ENCODE data around the gene ARHGEF16. TPM values are rescaled to one million over a fixed set of nuclear protein-coding genes. Genes with fewer than 3 reads are reported as not detected.

ARHGEF16 gene
- total RNA-seq, 1 donor from 2014 or later = not detected

DNA sequence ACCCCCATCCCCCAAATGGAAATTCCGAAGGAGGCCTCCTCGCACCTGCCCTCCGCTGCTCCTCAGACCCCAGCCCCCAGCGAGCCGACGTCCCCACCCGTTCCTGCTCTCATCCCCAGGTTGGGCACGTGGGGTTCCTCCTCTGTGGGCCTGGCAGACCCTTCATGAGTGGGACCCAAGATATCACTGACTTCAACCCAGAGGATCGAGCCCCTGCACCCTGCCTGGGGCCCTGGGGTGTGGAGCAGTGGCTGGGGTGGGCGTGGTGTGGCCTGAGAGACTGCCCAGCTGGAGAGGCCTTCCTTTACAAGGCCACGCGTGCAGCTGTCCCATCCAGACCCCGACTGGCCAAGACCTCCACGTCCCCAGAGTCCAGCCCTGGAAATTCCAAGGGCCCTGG lies 17.6 kb upstream of the ARHGEF16 start:
- Histone ChIP-seq H3K9me3 (no peaks in the 10 kb centered on the region), H3K4me1 (no peaks in the 10 kb centered on the region), H3K27ac (no peak overlapping the region), H3K4me3 (no peak overlapping the region), H3K36me3 (peaks cover 24 to 36% of the 10 kb centered on the region in 2 donors), H3K27me3 (no peaks in the 10 kb centered on the region)
- intact Hi-C loops (cut with DNase I) = no loop called here
- TF ChIP-seq, protein P1, sequence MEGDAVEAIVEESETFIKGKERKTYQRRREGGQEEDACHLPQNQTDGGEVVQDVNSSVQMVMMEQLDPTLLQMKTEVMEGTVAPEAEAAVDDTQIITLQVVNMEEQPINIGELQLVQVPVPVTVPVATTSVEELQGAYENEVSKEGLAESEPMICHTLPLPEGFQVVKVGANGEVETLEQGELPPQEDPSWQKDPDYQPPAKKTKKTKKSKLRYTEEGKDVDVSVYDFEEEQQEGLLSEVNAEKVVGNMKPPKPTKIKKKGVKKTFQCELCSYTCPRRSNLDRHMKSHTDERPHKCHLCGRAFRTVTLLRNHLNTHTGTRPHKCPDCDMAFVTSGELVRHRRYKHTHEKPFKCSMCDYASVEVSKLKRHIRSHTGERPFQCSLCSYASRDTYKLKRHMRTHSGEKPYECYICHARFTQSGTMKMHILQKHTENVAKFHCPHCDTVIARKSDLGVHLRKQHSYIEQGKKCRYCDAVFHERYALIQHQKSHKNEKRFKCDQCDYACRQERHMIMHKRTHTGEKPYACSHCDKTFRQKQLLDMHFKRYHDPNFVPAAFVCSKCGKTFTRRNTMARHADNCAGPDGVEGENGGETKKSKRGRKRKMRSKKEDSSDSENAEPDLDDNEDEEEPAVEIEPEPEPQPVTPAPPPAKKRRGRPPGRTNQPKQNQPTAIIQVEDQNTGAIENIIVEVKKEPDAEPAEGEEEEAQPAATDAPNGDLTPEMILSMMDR (IDR thresholded peaks at IDR 0.05) = no peak
- no peak for DNase-seq (ENCODE audit: low spot score in 2 of 2)

- peaks cover 13 to 20% of the 10 kb centered on the region in 2 donors for H3K36me3 ChIP-seq
- no peaks in the 10 kb centered on the region for H3K27me3 ChIP-seq
- no peaks in the 10 kb centered on the region for H3K9me3 ChIP-seq
- H3K4me1 ChIP-seq = no peaks in the 10 kb centered on the region
- H3K4me3 ChIP-seq = no peak overlapping the region
- TF ChIP-seq, protein P1 (IDR thresholded peaks at IDR 0.05) = no peak
- no peak for DNase-seq (ENCODE audit: low spot score in 2 of 2)
- no peak overlapping the region for H3K27ac ChIP-seq
- intact Hi-C loops (cut with DNase I) = no loop called here
These were observed 15.7 kb upstream of the ARHGEF16 start for GRCh38 chr1:3438661-3439180.

DNA sequence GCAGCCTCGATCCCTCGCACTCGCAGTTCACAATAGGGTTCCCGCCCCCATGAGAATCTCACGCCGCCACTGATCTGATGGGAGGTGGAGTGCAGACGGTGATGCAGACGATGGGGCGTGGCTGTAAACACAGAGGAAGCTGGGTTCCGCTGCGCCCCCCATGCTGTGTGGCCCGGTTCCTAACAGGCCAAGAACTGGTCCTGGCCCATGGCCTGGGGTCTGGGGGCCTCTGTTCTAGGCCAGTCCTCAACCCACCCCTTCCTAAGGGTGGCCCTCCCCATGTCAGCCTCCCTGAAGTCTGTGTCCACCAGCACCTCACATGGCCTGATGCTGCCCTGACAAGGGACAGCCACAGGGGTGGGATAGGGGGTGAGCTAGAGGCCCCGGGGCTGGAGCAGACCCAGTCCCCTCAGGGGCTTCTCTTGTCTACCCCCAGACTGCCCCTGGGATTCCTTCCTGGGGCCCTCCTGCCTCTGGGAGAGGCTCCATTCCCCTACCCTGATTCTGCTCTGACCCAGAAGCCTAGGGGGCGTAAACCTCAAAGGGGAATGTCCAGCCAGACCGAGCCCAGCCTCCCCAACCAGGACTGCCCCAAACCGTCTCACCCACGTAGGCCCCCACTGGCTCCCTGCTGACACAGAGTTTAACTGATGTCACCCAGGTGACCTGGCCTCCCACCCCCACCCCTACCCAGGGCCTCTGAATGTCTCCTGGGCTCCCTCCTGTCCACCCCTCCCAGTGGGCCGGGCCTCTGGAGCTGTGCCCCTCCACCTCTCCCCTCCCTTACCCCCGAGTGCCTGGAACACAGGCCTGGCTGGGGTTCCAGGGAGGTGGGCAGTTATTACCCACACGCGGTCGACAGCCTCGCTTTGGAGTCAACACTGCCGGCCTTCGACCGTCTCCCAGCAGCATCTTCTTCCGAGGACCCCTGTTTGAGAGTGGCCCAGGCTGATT lies 14.8 kb upstream of the ARHGEF16 start:
- Histone ChIP-seq H3K4me3 (no peak overlapping the region), H3K4me1 (no peaks in the 10 kb centered on the region), H3K27me3 (no peaks in the 10 kb centered on the region), H3K27ac (no peak overlapping the region), H3K9me3 (no peaks in the 10 kb centered on the region), H3K36me3 (peaks cover 6 to 11% of the 10 kb centered on the region in 2 donors)
- intact Hi-C loops (cut with DNase I) = no loop called here
- DNase-seq (ENCODE audit: low spot score in 2 of 2) = no peak
- TF ChIP-seq, protein P1 (IDR thresholded peaks at IDR 0.05) = no peak

DNA sequence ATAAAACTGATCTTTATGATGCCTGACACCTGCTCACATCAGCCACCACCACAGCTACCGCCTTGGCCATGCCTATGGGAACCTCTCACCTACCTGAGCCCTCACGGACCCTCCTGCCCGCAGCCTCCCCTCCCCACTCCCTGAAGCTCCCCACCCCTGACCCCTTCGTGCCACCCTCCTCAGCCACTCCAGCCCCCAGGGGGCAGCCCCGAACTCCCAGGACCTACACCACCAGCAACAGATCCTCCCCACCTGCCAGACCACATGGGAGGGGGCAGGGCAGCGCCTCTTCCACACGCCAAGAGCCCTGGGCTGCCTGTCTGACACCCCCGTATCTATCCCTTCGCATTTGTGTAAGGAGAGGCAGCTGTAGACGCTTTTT lies 14.2 kb upstream of the ARHGEF16 start:
- Histone ChIP-seq H3K4me3 (no peak overlapping the region), H3K4me1 (no peaks in the 10 kb centered on the region), H3K27me3 (no peaks in the 10 kb centered on the region), H3K36me3 (peaks cover 3 to 7% of the 10 kb centered on the region in 2 donors), H3K9me3 (no peaks in the 10 kb centered on the region), H3K27ac (no peak overlapping the region)
- TF ChIP-seq, protein P1 (IDR thresholded peaks at IDR 0.05) = no peak
- no peak for DNase-seq (ENCODE audit: low spot score in 2 of 2)
- intact Hi-C loops (cut with DNase I) = no loop called here

- Histone ChIP-seq H3K27ac (no peak overlapping the region), H3K27me3 (no peaks in the 10 kb centered on the region), H3K36me3 (peaks cover 0 to 2% of the 10 kb centered on the region in 2 donors), H3K4me1 (no peaks in the 10 kb centered on the region), H3K9me3 (peaks cover 0 to 2% of the 10 kb centered on the region in 2 donors), H3K4me3 (no peak overlapping the region)
- intact Hi-C loops (cut with DNase I) = no loop called here
- TF ChIP-seq, protein P1 (IDR thresholded peaks at IDR 0.05) = no peak
- DNase-seq (ENCODE audit: low spot score in 2 of 2) = no peak
These were observed 13.6 kb upstream of the ARHGEF16 start for GRCh38 chr1:3440711-3441409.
